ENCODE results near the gene POP4. TPM values are rescaled to one million over a fixed set of nuclear protein-coding genes. Genes with fewer than 3 reads are reported as not detected.
A peak's percentile ranks its signal among the peaks of the same experiment; 100 is the strongest.

Gene POP4
- total and polyA plus RNA-seq, 9 of the 15 experiments (the other 6 are each of a cell fraction or from before 2014, with no cell fraction given) = 42.1 to 128 (median 99.0) TPM

GRCh38 chr19:29610574-29611271 lies 4.6 kb downstream of the POP4 start (continued):
- TF ChIP-seq JUN (IDR thresholded peaks at IDR 0.05; ENCODE audit: borderline replicate concordance, low read depth, low read length) (peak; percentile 53; the same call in 1 of the 2 replicates), JUN (CRISPR knock-in tag; IDR thresholded peaks at IDR 0.05; ENCODE audit: borderline replicate concordance) (no peak), MAFG (tag; conservative IDR thresholded peaks at IDR 0.05) (peak; percentile 44; the same call in 1 of the 2 replicates), SUPT5H (IDR thresholded peaks at IDR 0.05) (no peak), TAF9B (IDR thresholded peaks at IDR 0.05; ENCODE audit: partially characterized antibody) (no peak), SOX6 (IDR thresholded peaks at IDR 0.05) (peak; percentile 84), UBTF (IDR thresholded peaks at IDR 0.05; ENCODE audit: borderline replicate concordance in 1 of 2, low read depth in 2 of 2, low read length in 2 of 2) (no peak), STAG1 (CRISPR knock-in tag; IDR thresholded peaks at IDR 0.05; ENCODE audit: borderline replicate concordance) (peak; percentile 64; the same call in 1 of the 2 replicates), ZNF124 (CRISPR knock-in tag; IDR thresholded peaks at IDR 0.05) (no peak)

All from K562 (cell line).